ENCODE measurements around the gene GPR37L1.
"Not testable (repeated sequence)": the region's sequence is repeated elsewhere in the genome, so short reads cannot be mapped to it uniquely, and the experiment has no call there.

Gene GPR37L1

GRCh38 chr1:202110977-202111376 lies 11.7 kb upstream of the GPR37L1 start:
- DNase-seq (ENCODE audit: low read depth) = no peak

GRCh38 chr1:202111589-202111988 lies 11.1 kb upstream of the GPR37L1 start:
- DNase-seq (ENCODE audit: low read depth) = not testable (repeated sequence)

GRCh38 chr1:202112859-202113689 lies 9.6 kb upstream of the GPR37L1 start:
- no peak for DNase-seq (ENCODE audit: low read depth)

DNA sequence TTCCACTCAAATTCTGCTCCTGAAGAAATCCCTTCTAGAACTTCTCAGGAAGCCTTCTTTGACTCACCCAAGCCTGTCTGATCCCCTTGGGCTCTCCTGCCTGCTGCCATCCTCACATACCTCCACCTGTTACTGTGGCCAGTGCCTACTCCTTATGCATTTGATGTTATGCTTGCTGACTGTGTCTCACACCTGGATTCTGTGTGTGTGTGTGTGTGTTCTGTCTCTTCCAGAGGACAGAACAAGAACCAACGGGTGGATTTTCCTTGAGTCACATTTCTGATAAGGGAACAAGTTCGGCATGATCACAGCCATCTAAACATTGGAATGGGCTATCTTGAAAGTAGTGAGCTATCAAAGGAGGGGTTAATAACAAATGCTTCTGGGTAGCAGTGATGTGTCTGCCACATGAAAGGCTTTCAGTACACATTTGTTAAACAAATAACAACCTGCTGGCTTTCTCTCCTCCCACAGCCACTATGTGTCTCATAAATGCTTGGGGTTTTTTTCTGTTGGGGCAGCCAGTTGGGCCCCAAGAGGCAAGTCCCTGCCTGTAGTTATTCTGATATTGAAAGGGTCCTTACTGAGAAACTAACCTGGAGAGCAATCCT lies 8.9 kb upstream of the GPR37L1 start:
- DNase-seq (ENCODE audit: low read depth) = no peak

DNA sequence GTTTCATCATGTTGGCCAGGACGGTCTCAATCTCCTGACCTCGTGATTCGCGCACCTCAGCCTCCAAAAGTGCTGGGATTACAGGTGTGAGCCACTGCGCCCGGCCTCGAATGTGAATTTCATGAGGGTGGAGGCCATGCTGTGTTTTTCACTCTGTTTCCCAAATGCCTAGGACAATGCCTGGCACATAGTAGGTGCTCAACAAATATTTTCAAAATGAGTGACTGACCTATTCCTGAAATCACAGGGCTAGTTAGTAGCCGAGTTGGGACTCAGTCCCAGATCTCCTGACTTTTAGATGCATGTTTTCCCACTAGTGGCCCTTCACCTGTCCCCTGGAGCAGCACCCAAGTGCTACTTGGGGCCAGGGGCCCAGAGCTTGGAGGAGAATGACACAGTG lies 6.4 kb upstream of the GPR37L1 start:
- DNase-seq (ENCODE audit: low read depth) = no peak

DNA sequence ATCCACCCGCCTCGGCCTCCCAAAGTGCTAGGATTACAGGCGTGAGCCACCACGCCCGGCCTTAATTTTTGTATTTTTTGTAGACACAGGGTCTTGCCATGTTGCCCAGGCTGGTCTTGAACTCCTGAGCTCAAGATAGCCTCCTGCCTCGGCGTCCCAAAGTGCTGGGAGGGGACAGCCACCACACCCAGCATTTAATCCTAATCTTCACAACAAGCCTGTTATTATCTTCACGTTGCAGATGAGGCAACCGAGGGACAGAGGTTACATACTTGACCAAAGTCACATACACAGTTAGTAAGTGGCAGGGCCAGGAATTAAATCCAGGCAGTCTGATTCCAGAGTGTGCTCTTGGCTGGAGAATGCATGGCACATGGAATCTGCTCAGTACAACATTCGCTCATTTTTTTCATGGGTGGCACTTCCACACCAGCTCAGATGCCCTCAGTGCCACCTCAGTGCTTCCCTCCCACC lies 4.8 kb upstream of the GPR37L1 start:
- no peak for DNase-seq (ENCODE audit: low read depth)

DNA sequence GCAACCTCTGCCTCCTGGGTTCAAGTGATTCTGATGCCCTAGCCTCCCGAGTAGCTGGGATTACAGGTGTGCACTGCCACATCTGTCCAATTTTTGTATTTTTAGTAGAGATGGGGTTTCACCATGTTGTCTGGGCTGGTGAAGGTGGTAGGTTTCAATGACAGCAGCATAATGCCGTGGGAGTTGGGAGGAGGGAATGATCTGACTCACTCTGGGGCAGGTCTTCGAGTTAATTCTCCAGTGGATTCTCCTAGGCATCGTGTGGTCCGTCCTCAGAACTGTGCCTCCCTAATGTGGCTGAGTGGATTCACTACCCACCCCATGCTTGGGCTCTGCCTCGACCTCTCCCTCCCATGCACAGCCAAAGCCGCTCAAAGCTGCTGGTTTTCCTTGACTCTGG lies 1.7 kb upstream of the GPR37L1 start:
- DNase-seq (ENCODE audit: low read depth) = no peak

GRCh38 chr1:202123336-202123813 lies 658 bp downstream of the GPR37L1 start:
- DNase-seq (ENCODE audit: low read depth) = no peak

- no peak for DNase-seq (ENCODE audit: low read depth)
These were observed 1.4 kb downstream of the GPR37L1 start for GRCh38 chr1:202124142-202124541.

- DNase-seq (ENCODE audit: low read depth) = no peak
These were observed 2.9 kb downstream of the GPR37L1 start for GRCh38 chr1:202125611-202126010.

DNA sequence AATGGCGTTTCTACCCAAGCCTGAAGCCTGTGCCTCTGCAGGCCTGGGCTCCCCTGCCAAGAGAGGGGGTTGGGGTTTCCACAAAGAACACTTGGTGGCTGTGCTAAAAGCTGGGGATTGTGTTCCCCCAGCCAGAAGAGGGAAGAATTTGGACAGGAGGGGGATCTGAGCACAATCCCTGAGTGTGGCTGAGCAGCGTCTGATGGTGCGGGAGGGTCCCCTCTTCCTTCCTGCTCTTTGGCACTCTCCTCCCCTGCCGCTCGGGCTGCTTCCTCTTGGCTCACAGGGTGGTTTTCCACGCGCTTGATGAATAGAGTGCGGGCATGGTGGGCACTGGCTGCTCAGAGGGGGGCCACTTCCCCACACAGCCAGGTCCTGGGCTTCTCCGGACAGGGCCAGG lies 3.7 kb downstream of the GPR37L1 start:
- DNase-seq (ENCODE audit: low read depth) = no peak

DNA sequence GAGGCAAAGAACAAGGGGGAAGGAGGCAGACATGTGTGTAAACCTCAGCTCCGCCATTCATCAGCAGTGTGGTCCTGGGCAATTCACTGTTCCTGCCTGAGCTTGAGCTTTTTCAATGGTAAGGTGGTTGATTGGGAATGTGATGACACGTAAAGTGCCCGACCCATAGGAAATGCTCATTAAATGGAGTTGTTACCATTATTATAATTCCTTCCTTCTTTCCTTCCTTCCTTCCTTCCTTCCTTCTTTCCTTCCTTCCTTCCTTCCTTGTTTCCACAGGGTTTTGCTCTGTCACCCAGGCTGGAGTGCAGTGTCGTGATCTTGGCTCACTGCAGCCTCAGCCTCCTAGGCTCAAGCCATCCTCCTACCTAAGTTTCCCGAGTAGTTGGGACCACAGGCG lies 4.3 kb downstream of the GPR37L1 start:
- no peak for DNase-seq (ENCODE audit: low read depth)

- DNase-seq (ENCODE audit: low read depth) = no peak
These were observed 5.3 kb downstream of the GPR37L1 start for GRCh38 chr1:202127836-202128622.

DNA sequence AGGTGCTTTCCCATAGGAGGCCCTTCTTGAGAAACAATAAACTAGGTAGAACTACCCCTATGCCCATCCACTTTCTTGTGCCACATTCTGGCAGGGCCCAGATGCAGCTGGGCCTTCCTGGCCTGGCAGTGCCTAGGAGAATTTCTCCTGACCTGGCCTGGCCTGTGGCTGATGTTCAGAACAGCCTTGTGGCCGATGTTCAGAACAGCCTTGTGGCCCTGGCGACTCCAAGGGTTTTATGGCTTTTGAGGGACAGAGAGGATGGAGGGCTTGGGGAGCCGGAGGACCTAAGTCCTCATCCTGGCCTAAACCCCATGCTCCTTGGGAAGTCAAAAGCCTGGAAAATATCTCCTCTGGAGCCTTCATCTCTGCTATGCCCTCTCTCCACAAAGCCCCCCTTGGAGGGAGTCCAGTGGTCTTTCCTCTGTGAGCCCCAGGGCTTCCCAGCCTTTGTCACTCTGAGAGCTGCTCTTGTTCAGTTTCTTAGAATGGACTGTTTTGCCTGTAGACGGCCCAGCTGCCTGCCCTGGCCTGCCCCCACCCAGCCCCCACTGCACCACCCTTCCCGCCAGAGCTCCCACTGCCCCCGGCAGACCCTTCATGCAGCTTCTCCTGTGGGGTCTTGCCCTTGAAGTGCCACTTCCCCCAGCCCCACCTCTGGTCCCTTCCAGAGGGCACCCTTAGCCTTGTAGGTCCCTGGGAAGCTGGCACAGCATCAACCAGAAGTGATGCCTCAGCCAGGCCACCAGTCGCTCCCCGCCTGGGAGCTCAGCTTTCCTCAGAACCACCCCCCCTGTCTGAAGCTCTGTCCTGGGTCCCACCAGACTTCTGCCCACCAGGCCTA lies 7.0 kb downstream of the GPR37L1 start:
- no peak for DNase-seq (ENCODE audit: low read depth)

DNA sequence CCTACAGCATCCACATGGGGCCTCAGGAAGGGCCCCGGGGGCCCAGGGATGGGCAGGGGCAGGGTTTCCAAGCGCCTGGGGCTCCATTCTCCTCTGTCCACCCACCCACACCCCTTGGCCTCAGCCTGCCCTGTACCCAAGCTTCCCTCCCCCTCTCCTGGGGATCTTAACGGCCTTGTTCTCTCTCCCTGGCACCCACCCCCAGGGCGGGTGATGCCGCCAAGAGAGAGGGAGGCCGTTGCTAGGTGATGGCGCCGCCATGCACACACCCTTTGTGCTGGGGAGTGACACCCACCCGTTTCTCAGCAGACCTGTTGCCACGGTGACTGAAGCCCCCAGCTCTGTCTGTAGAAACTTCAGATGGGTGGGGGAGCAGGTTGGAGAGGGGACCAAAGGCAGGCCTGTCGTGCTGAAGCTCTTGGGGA lies 7.6 kb downstream of the GPR37L1 start:
- no peak for DNase-seq (ENCODE audit: low read depth)

GRCh38 chr1:202130816-202131522 lies 8.3 kb downstream of the GPR37L1 start:
- no peak for DNase-seq (ENCODE audit: low read depth)

DNA sequence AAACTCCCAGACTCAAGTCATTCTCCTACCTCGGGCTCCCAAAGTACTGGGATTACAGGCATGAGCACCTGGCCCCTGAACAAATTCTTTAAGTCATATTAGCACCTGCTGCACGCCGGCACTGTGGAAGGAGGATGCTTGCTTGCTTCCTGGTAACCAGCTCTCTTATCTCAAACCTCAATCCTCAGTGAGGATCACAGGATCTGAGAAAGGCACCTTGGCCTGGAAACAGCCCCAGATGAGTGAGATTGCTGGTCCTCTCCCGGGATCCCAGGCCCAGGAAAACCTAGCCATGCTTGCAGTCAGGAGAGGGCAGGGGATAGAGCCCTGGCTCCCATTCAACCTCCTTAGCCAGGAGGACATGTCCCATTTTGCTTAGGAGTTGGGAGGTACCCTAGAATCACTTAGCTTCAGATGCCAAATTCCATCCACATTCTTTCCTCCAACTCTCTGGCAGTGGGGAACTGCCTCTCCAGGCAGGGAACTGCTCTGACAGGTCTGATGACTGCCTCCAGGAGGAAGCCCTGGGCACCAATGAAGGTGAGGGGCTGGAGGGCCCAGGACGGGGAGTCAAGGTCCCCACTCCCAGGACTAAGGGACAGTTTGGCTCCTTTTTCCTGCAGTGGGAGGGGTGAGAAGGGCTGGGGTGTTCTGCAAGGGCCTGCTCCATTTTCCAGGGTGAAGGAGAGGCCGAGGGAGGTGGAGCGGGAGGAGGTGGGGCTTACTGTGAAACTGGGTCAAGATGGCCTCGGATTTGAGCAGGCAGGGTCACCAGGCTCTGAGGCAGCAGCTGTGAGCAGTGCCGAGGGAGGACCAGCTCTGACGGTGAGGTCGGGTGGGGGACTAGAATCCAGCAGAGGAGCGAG lies 9.5 kb downstream of the GPR37L1 start:
- no peak for DNase-seq (ENCODE audit: low read depth)

- DNase-seq (ENCODE audit: low read depth) = no peak
These were observed 10.3 kb downstream of the GPR37L1 start for GRCh38 chr1:202133001-202133400.

DNA sequence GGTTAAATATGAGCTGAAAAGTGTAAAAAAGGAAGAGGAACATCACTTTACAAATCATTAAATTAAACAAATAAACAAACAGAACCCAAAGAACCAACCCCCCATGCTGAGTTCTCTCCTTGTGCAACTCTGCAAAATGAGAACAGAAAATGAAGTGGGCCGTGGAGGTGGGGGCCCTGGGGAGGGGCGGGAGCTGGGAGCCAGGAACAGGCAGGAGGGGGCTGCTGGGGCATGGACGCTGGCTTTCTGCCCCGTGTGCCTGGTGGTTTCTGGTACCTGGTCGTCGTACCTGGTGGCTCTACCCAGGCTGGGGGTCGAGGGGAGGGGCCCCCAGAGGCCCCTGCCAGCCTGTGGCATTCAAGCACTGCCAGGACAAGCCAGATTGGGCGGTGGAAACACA lies 10.8 kb downstream of the GPR37L1 start:
- DNase-seq (ENCODE audit: low read depth) = no peak

- DNase-seq (ENCODE audit: low read depth) = no peak
These were observed 11.3 kb downstream of the GPR37L1 start for GRCh38 chr1:202133989-202134388.

Measured in CMK (cell line).